ENCODE measurements around the gene DYNLT2.

DYNLT2 gene, protein sequence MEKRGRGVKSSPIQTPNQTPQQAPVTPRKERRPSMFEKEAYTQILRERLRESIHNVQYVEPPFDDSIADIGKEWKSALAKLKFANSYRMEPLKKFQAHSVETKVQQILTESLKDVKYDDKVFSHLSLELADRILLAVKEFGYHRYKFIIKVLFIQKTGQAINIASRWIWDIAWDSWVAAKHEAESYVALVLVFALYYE

DNA sequence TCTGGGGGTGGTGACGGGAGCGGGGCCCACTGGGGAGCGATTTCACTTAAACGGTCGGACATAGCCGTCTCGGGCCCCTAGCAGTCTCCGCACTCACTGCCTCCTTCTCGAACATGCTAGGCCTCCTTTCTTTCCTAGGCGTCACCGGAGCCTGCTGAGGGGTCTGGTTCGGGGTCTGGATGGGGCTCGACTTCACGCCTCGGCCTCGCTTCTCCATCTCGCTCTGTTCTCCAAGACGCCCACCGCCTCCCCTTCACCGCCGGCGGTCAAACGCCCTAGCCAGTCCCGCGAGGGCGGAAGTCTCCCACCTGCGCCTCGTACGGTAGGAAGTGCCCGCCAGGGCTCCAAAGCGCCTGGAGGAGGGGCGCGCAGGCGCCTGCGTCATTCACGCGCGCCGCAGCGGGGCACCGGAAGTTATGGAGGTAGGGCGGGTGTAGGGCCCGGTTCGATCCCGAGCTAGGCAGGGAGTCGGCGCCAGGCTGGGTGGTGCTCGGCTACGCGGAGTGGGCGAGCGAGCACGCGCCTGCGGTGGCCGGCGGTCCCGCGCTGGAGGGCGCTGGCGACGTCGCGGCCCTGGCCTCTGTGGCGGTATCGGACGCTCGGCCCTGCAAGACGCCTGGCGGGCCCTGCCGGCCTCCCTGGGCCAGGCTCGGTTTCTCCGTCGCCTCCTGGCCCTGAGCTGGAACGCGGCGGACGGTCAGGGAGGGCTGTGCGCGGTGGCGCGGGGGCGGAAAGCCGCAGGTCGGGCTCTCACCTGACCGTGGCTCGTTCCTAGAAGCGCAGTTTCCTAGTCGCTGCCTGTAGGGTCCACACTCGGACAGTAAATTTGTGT lies at the start of gene DYNLT2, which contains the start of gene ERMARD:
TSS of gene DYNLT2 (minus strand) at position 331 of the 832 bp plus-strand sequence. CDS start at position 217, 114 bp downstream.
TSS of gene ERMARD (plus strand) at position 381 of the 832 bp plus-strand sequence. CDS start at position 417, 36 bp downstream.
- peak; percentile 92 for DNase-seq

DNA sequence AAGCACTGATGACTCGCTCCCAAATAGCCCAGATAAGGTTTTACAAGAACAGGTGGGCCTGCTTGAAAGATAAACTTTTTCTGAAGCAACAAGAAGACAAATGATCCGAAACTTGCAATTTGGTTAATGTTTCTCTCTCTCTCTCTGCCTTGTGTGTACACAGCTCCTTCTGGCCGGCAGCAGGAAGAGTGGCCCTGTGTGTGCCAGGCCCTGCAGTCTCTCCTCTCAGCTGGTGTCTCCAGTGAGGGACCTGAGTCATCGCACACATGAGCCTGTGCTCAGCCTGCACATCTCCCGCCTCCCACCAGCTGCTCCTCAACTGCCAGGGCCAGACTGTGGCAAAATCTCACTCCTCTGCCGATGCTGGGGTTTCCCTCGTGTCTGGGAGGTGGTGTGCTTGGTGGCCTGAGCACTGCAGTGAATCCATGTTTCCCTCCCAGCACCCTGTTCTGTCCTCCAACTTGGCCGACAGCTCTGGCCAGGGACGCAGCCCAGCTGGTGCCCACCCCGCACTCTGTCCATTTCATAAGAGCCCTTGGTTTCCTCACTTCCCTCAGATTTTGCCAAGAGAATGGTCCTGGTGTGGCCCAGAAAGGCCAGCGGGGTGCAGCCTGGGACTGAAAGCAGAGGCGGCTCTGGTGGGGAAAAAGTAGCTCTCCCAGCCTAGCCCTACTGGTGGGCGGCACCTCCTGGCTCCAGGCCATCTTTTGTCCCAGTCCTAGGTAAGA lies 49.5 kb upstream of the DYNLT2 start:
- DNase-seq = no peak

DNA sequence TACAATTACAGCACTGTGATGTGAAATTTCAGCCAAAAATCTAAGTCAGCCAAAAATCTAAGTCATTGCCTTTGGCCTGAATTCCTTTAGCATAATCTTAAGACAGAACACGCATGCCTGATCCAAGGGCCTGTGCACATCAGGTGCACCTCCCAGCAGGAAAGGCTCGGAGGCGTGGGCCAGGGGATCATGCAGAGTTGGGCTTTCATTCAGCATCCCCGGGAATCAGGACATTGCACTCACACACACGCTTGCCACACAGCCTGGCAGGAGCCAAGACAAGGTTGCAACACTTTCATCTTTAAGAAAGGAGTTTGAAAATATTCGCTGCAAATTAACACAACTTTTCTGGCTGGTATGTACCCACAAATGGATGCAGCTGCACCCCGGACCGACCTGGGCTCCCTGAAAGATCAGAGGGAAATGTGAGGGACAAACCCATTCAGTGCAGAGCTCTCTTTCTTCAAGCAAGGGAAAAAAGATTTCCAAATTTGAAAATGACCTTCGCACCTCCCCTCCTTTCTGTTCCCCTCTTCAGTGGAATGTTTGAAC lies 48.8 kb upstream of the DYNLT2 start:
- no peak for DNase-seq

DNA sequence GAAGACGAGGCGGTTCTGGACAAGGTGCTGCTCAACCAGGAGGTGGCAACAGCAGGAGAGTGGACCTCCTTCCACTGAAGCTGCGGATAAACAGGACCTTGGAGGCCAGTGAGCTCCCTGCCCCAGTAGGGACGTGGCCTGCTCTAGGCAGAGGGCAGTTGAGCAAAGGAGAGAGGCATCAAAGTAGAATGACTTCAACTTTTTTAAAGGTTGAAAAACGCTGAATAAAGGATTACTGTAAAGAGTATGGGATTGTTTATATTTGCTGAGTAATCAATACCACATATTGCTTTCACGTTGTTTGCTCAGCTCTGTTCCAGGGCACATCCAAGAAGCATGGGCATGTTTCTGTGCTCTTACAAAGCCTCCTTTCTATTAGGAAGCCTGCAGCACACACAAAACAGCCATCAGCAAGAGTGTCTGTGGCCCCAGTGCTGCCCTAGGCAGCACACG lies 48.1 kb upstream of the DYNLT2 start:
- no peak for DNase-seq

DNA sequence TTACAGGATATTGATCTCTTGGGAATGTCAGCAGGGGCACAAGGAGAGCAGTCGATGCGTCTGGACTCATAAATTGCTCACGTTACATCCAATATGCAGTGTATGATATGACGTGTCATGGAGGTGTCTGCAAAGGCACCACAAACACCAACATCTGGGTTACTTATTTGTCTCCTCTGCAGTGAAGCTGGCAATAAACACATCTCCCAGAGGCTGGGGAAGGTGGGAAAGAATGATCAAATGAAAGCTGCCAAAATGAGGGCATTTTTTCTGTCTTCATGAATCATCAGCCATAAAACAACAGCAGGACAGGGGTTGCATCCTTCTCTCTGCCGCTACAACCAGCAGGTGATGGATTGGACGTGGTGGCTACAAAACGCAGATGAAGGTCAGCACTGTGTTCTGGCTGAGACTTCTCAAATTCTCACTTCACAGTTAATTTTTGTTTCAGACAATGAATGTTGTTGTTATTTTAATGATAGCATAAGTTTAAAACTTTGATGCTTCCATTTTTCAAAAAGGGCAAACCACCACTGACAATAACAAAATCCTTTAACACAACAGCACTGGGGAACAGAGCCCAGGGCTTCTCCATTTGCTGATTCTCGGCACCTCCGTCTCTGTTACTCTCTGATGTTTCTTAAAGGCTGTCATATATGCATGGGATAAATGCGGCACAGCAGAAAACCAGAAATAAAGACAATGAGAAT lies 47.5 kb upstream of the DYNLT2 start:
- no peak for DNase-seq

DNA sequence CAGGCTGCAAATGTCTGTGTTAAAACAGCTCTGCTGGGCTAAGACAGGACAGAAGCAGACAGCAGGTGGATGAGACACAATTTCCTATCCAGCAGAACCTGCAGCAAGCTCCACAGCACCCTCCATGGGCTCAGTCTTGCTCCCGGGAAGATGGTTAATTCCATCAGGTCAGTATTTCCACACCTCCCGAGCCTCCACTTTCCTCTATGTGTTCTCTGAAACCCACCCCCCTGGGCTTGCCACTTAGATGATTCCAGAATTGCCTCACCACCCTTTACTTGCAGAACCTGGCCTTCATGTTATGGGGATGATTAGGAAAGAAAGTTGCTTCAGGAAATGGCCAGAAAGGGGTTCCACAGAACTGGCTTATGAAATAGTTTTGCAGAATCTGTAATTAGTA lies 43.8 kb upstream of the DYNLT2 start:
- DNase-seq = no peak

DNA sequence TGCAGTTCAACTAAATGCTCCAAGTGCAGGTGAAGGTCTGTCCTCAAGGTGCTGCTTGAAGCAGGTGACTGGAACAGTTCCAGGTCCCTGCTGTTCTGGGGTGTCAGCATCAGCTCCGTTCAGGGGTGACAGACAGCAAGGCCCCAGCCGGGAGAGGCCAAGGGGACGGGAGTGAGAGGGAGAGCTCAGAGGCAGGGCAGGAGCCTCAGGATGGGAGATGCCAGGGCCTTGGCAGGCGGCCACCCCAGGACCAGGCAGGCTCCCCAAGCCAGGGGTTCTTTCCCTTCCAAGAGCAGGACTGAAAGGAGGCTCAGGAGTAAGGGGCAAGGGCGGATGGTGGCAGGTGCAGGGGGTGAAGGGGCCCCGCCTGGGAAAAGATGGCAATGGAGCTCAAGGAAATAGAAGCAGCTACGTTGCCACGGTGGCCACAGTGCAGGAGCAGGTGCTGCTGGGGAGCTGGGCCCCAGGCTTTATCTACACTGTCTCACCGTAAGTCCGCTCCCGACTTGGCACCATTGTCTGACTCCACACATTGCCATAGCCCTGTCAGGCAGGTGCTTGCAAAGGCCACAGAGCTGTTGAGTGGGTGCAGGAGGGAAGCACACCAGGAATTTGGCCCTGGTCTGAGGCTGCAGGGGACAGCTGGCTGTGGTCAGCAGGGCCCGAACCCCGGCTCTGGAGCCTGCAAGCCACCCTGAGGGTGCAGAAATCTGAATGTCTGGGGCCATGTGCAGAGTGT lies 43.1 kb upstream of the DYNLT2 start:
- DNase-seq = no peak

DNA sequence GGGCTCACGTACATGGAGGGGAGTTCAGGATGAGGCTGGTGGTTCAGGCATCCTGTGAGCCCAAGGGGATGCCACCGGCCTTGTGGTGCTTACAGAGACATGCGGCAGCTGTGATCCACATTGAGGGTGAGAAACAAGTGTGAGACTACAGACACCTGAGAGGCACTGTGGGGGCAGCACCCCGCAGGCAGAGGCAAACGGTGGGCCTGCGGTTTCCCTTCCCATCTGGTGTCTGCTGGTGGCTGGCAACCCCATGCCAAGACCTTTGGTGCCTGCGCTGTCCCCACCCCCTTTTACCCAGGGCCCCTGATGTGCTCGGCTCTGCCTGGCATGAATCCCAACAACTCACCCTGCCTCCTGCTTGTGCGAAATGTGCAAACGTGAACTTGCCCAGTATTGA lies 42.0 kb upstream of the DYNLT2 start:
- no peak for DNase-seq

DNA sequence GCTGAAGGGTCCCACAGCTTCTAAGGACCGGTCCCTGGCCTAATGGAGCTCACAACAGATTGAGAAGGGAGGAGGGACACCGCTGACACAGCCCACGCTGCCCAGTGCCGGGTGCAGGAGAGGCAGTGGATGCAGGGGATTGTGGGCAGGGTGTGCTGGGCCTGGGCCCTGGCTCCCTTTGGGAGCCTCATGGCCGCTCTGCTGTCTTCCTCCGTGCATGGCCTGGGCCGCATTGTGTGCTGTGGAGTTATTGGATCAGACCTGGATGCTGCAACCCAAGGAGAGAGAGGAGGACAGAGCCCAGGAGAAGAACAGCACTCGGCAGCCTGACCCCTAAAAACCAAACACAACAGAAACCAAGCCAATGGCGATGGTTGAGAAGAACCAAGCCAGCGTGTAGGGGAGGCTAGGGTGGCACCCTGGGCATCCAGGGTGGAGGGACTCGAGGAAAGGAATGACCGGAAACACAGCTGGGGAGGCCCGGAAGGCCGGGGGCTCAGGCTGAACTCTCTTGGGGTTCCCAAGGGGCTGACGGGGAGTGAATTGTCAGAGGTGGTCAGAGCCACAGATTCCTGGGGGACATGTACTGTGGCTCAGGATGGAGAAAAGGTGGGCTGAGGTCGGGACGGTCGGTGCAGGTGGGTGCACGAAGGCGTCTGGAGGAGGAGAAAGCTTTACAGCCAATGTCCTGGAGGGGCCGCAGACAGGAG lies 41.1 kb upstream of the DYNLT2 start:
- DNase-seq = no peak

DNA sequence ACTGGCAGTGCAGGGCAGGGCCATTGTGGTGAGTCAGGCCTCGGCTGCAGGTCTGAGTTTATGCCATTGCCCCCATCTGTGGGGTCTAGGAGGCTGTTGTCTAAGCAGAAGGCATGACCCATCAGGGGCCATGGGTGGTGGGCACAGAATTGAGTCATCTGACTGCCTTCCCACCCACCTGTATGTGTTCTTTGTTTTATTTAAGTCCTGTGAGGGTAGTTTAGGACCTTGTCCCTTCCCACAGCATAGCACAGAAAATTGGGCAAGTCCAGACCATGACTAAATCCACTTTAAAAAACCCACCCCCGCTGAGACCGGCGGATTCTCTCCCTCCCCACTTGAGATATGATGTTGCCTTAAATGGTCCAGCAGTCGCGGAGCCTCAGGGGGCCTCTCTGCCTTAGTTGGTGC lies 40.4 kb upstream of the DYNLT2 start:
- no peak for DNase-seq

DNA sequence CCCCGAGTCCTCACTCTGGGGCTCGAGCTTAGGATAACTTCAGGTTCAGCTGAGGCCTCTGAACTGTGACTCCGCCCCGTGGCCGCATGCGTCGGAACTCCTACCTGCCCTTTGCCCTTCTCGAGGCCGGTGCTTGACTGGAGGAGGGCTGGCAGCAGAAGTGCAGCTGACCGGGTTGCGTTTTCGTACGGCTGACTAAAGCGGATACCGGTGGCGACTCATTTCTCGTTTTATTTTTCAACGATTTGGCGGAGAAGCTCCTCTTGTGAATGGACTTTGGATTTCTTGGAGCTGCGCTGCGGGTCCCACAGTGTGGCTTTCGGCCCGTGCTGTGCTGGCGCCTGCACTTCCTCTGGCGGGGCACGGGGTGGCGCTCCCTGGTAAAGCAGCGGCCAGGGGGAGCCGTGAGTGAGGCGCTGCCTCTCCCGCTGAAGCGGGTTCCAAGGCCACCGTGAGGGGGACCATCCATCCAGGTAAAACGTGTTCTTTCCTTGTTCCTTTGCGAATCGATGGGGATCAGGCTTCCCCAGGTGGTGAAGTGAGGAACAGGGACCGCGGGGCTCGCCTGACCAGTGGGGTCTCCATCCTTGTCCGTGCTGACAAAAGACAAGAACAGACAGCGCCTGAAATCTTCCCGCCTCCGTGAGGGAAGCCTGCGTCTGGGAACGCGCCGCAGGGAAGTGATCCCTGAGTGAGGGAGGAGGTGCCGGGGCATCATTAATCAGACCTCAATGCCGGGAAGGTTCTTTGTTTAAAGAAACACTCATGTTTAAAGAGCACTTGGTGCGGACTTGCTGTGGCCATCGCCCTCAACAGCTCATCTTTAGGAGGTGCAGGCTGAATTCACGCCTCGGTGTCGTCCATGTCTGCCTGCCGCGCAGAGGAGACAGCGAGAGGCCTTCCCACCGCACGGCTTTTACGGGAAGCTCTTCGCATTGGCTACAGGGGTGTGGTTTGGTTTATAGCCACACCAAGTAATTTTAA lies 38.9 kb upstream of the DYNLT2 start:
- peak; percentile 73 for DNase-seq

DNA sequence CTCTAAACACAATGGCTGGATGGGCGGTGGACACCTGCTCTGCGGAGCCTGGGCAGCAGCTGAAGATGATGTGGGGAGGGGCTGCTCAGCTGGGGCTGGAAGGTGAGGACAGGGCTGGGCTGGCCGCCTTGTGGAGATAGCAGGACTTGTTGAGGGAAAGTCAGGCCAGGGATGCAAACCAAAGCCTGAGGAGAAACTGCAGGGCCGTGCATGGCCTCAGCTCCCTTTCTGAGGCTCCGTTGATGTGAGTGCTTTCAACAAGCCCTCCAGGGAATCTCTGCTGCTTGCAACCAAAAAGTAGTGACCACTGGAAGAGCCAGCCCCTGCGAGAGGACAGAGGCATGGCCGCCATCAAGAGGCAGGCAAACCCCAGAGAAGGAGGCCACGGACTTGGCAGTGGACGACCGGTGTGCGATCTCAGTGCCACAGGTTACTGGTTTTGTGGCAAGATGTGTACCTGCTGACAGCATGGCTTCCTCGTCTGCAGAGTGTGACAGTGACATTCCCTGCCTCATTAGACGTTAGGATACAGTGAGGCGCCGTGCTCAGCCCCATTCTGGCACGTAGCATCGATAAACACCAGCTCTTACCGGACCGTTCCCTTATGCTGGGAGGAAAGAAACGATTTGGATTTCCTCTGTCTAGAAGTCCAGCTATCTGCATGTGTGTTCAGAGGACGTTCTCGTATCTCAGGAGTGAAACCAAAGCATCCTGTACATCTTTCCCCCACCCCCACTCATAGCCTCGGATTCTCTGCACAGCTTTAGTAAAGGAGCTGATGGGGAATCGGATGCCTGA lies 38.0 kb upstream of the DYNLT2 start:
- DNase-seq = no peak

DNA sequence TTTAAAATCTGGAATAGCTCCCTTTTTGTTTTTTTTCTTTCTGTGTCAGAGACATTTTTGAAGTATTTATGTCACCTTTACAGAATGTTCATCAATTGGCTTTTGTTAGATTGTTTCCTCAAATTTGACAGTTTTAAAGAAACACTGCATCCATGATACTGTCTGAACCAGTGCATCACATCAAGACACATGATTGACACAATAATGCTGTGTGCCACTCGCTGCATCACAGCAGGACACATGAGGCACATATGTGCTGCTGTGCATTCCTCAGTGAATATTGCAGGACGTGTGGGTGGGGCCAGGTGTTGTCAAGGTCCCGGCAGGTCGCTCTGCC lies 37.4 kb upstream of the DYNLT2 start:
- no peak for DNase-seq

DNA sequence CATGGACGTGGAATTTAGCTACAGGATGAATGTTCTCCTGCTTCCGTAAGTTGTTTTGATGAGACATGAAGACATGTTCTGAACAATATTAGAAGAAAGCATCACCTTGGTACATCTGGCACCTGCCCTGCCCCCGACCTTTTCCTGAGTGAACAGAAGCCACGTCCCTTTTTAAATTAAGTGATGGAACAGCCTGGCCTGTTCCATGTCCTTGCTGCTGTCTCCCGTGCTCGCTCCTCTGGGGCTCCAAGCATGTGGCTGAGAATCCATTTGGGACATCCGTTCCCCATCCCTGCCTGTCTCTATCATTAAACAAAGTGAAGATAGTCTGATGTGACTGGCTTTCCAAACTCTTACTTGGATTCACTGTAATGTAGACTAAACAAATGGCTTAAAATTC lies 36.4 kb upstream of the DYNLT2 start:
- no peak for DNase-seq

DNA sequence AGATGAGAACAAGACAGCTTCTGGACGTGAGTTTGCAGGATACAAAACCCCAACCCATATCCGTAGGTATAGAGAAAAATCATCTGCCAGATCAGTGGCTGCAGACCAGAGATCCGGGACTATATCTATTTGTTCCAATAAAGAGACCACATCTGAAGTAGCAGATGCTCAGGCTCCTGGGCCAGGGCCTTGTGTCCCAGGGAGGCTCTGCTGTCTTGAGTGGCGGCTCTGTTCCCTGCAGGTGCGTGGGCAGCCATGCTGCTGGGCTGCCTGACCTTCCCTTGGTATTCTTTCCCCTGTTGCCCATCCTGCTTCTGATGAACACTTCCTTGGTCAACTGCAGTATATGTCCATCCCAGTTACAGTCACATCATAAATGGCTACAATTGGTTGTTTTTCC lies 35.0 kb upstream of the DYNLT2 start:
- no peak for DNase-seq

DNA sequence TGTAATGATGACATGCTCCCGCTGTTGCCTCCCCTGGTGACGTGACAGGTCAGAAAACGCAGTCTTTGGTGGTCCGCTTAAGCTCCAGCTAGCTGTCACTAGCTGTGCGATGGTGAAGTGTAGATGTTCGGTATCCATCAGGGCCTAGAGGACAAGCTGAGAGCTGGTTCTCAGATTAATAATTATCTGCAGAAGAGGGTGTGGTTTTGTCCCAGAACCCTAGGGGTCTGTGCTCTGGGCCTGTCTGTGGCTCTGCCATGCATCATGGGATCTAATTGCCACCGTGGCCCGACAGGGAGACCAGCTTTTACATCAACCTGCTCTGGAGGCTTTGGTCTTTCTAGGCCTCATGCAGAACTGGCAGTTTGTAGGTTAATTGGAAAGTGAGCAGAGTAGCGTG lies 34.2 kb upstream of the DYNLT2 start:
- DNase-seq = no peak

DNA sequence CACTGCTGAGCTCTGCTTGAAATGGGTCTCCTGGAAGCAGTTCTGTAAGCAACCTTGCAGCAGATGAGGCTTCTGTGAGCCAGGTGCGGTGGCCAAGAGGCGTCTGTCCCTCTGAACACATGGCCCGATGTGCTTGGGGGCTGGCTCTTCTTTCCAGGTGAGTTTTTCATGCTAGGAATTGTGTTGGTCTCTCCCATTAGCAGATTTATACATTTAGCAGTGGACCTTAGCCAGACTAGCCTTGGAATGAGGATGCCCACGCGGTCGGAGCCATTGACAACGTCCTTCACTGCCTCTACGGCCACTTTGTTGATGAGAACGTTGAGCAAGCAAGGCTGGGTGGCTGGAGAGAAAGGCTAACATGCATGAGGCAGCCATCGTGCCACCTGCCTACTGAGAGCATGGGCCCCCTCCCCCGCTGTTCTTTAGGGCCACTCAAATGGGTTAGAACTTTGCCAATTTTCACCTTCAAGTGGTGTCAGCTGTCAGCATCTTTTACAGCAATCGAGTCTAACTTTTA lies 33.5 kb upstream of the DYNLT2 start:
- DNase-seq = no peak

DNA sequence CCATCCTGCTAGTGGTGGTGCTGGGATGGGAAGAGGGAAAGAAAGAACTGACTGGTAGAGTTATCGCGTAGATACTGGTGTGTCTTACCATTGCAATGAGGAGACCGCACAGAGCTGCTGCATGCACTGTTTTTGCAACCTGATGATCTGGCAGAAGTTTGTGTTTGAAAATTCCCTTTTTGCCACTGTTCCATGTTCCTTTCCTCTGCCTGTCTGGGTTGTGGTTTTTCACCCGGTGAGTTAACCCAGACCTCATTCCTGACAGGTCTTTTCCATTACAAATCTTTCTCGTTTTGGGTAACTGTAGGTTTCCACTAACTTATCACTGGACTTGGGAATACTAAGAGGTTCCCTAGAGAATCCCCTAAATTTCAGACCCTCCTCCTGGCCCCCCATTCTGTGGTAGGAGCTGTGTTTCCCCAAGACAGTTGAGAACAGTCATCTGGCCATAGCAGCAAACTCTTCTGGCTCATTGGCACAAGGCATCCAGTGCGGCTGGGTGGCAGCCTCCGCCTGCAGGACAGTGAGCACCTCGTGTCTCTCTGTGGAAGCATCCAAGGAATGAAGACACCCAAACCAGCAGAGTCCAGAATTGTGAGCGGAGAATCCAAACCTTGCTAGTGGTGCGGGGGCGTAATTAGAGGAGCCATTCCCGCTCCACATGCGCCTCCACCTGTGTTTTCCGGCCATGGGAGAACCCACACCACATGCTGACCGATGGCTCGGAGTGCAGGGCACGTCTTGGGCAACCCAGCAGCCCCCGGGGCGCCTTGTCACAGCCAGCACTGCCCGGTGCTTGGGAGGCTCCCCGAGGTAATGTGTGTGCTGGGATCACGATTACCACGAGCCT lies 32.8 kb upstream of the DYNLT2 start:
- DNase-seq = no peak

Data from activated naive CD4-positive, alpha-beta T cell treated with anti-CD3 and anti-CD28 coated beads, Interleukin-2, amount 50 U/mL, for 16 hours (primary cell).